ENCODE measurements around the gene INPP5E.

The INPP5E gene

GRCh38 chr9:136401173-136401922 is 38.3 kb downstream of the INPP5E start:
- no peak for DNase-seq

GRCh38 chr9:136400038-136400834 is 39.4 kb downstream of the INPP5E start, which contains the start of gene SNAPC4:
SNAPC4 (minus strand) TSS chr9:136400170; CDS start chr9:136398428, 1,742 bp downstream.
- peak; percentile 78 to 84 (median 82) for DNase-seq

- DNase-seq: peak in 1 of 4 experiments; percentile 27
Observed at GRCh38 chr9:136399176-136400037, 40.2 kb downstream of the INPP5E start.

- DNase-seq: no peak
Observed at GRCh38 chr9:136398286-136398685, 41.4 kb downstream of the INPP5E start.

GRCh38 chr9:136397643-136398042 is 42.0 kb downstream of the INPP5E start:
- DNase-seq: no peak

- no peak for DNase-seq
Observed at GRCh38 chr9:136396219-136396515, 43.5 kb downstream of the INPP5E start.

GRCh38 chr9:136395345-136396218 is 44.1 kb downstream of the INPP5E start:
- no peak for DNase-seq

GRCh38 chr9:136395020-136395340 is 44.7 kb downstream of the INPP5E start:
- DNase-seq: no peak

GRCh38 chr9:136394312-136395019 is 45.2 kb downstream of the INPP5E start:
- DNase-seq: no peak

GRCh38 chr9:136393531-136393930 is 46.1 kb downstream of the INPP5E start:
- DNase-seq: no peak

GRCh38 chr9:136392538-136393449 is 46.9 kb downstream of the INPP5E start:
- DNase-seq: no peak

- DNase-seq: no peak
Observed at GRCh38 chr9:136391737-136392537, 47.7 kb downstream of the INPP5E start.

GRCh38 chr9:136389396-136389795 is 50.2 kb downstream of the INPP5E start:
- DNase-seq: no peak

- no peak for DNase-seq
Observed at GRCh38 chr9:136387217-136387616, 52.4 kb downstream of the INPP5E start.

- DNase-seq: no peak
Observed at GRCh38 chr9:136386018-136386417, 53.6 kb downstream of the INPP5E start.

- no peak for DNase-seq
Observed at GRCh38 chr9:136385015-136385414, 54.6 kb downstream of the INPP5E start.

- DNase-seq: no peak
Observed at GRCh38 chr9:136383436-136383835, 56.2 kb downstream of the INPP5E start.

- DNase-seq: no peak
Observed at GRCh38 chr9:136381966-136382513, 57.6 kb downstream of the INPP5E start.

- no peak for DNase-seq
Observed at GRCh38 chr9:136381311-136381710, 58.3 kb downstream of the INPP5E start.
